GM12891 (cell line): Measurements from ENCODE around the gene PFKFB3.
A peak's percentile ranks its signal among the peaks of the same experiment; 100 is the strongest.

Experiments used
- PAX5 ChIP-seq: IDR thresholded peaks from 2 replicates; pipeline ENCODE4 v1.6.1; 2011; ENCODE audit warnings: low read length, moderate library complexity, mild to moderate bottlenecking; ENCODE audit not compliant: insufficient read depth, severe bottlenecking
- POLR2A ChIP-seq: IDR thresholded peaks from 2 replicates; pipeline ENCODE4 v1.6.1; 2011; ENCODE audit warnings: low read depth, low read length, control low read depth
- POLR2AphosphoS5 ChIP-seq: IDR thresholded peaks from 2 replicates; pipeline ENCODE4 v1.6.1; 2011; ENCODE audit warnings: low read depth, low read length, control low read depth
- SPI1 ChIP-seq: IDR thresholded peaks from 2 replicates; pipeline ENCODE4 v1.6.1; 2011; ENCODE audit warnings: low read depth, low read length, control low read depth
- TAF1 ChIP-seq: IDR thresholded peaks from 2 replicates; pipeline ENCODE4 v1.6.1; 2011; ENCODE audit warnings: low read depth, low read length, control low read depth

DNA sequence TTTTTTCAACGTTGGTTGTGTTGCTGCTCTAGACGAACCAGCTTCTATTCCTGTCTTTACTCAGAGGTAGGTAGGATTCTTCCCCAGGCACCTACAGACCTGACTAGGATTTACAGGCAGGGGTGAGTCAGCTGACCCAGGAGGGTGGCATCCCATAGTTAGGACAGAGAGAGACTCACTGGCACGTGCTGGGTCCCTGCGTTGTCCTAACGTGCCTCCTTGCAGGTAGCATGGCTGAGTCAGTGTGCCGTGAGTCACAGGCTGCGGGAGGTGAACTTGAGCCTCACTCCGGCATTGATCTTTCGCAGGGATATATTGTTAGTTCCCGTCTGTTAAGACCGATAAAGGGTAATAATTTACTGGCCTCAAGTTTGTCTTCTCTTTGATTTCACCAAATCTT lies 96.5 kb downstream of the PFKFB3 start:
- TF ChIP-seq POLR2A: no peak
- TF ChIP-seq POLR2AphosphoS5: 0 out of 2 replicates have a peak, but pooled peaks have one; percentile 32
- TF ChIP-seq TAF1: no peak
- no peak for TF ChIP-seq SPI1
- no peak for TF ChIP-seq PAX5
